HL-60 (cell line): ENCODE results near the gene ANKRD13A.
"Not testable (repeated sequence)": the region's sequence is repeated elsewhere in the genome, so short reads cannot be mapped to it uniquely, and the experiment has no call there.

Experiments used
- SPI1 ChIP-seq: IDR thresholded peaks from 2 replicates; pipeline ENCODE4 v1.6.1; 2012; ENCODE audit warnings: low read depth, mild to moderate bottlenecking, borderline replicate concordance
- TF ChIP-seq, protein P1 (sequence below): IDR thresholded peaks from one replicate; pipeline ENCODE4 v1.5.1; 2011; ENCODE audit warnings: low read length, control low read depth, inconsistent platforms; ENCODE audit not compliant: insufficient read depth
- TF ChIP-seq, protein P2 (sequence below): IDR thresholded peaks from 2 replicates; pipeline ENCODE4 v1.6.1; 2012; ENCODE audit warnings: low read depth; ENCODE audit not compliant: insufficient replicate concordance

DNA sequence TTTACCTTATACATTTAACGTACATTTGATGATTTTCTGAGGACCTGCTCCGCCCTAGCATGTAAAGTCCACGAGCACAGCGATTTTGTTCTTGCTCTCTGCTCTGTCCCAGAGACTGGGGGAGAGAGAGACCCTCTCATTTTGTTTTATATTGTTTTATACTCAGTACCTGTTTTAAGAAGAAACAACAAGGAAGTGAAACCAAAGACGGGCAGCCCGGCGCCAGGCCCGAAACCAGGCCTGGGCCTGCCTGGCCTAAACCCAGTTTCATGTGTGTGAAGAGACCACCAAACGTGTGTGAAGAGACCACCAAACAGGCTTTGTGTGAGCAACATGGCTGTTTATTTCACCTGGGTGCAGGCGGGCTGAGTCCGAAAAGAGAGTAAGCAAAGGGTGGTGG is 49.8 kb downstream of the ANKRD13A start:
- TF ChIP-seq, protein P1, sequence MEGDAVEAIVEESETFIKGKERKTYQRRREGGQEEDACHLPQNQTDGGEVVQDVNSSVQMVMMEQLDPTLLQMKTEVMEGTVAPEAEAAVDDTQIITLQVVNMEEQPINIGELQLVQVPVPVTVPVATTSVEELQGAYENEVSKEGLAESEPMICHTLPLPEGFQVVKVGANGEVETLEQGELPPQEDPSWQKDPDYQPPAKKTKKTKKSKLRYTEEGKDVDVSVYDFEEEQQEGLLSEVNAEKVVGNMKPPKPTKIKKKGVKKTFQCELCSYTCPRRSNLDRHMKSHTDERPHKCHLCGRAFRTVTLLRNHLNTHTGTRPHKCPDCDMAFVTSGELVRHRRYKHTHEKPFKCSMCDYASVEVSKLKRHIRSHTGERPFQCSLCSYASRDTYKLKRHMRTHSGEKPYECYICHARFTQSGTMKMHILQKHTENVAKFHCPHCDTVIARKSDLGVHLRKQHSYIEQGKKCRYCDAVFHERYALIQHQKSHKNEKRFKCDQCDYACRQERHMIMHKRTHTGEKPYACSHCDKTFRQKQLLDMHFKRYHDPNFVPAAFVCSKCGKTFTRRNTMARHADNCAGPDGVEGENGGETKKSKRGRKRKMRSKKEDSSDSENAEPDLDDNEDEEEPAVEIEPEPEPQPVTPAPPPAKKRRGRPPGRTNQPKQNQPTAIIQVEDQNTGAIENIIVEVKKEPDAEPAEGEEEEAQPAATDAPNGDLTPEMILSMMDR: not testable (repeated sequence)
- TF ChIP-seq, protein P2, sequence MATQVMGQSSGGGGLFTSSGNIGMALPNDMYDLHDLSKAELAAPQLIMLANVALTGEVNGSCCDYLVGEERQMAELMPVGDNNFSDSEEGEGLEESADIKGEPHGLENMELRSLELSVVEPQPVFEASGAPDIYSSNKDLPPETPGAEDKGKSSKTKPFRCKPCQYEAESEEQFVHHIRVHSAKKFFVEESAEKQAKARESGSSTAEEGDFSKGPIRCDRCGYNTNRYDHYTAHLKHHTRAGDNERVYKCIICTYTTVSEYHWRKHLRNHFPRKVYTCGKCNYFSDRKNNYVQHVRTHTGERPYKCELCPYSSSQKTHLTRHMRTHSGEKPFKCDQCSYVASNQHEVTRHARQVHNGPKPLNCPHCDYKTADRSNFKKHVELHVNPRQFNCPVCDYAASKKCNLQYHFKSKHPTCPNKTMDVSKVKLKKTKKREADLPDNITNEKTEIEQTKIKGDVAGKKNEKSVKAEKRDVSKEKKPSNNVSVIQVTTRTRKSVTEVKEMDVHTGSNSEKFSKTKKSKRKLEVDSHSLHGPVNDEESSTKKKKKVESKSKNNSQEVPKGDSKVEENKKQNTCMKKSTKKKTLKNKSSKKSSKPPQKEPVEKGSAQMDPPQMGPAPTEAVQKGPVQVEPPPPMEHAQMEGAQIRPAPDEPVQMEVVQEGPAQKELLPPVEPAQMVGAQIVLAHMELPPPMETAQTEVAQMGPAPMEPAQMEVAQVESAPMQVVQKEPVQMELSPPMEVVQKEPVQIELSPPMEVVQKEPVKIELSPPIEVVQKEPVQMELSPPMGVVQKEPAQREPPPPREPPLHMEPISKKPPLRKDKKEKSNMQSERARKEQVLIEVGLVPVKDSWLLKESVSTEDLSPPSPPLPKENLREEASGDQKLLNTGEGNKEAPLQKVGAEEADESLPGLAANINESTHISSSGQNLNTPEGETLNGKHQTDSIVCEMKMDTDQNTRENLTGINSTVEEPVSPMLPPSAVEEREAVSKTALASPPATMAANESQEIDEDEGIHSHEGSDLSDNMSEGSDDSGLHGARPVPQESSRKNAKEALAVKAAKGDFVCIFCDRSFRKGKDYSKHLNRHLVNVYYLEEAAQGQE: not testable (repeated sequence)
- not testable (repeated sequence) for TF ChIP-seq SPI1
